Measurements from ENCODE around the gene PREX1.

- TF ChIP-seq CTCF (optimal IDR thresholded peaks at IDR 0.05 in 1 of 3, IDR thresholded peaks at IDR 0.05 in 1 of 3, conservative IDR thresholded peaks at IDR 0.05 in 1 of 3; ENCODE audit: extremely low read depth in 1 of 3, insufficient read depth in 2 of 3, low read length in 3 of 3) (no peak), EZH2 (IDR thresholded peaks at IDR 0.05; ENCODE audit: low read length) (no peak)
Measured at GRCh38 chr20:48701702-48702101, 126.1 kb downstream of the PREX1 start.
